Measurements from ENCODE around the gene ZYG11B. TPM values are rescaled to one million over a fixed set of nuclear protein-coding genes. Genes with fewer than 3 reads are reported as not detected.
A peak's percentile ranks its signal among the peaks of the same experiment; 100 is the strongest.

ZYG11B gene
- total and polyA plus RNA-seq, 9 of the 15 experiments (the other 6 are each of a cell fraction or from before 2014, with no cell fraction given), result 4.9 to 22.2 (median 12.2) TPM

GRCh38 chr1:52702886-52703787, 23.1 kb upstream of the ZYG11B start (continued):
- TF ChIP-seq, protein P1, sequence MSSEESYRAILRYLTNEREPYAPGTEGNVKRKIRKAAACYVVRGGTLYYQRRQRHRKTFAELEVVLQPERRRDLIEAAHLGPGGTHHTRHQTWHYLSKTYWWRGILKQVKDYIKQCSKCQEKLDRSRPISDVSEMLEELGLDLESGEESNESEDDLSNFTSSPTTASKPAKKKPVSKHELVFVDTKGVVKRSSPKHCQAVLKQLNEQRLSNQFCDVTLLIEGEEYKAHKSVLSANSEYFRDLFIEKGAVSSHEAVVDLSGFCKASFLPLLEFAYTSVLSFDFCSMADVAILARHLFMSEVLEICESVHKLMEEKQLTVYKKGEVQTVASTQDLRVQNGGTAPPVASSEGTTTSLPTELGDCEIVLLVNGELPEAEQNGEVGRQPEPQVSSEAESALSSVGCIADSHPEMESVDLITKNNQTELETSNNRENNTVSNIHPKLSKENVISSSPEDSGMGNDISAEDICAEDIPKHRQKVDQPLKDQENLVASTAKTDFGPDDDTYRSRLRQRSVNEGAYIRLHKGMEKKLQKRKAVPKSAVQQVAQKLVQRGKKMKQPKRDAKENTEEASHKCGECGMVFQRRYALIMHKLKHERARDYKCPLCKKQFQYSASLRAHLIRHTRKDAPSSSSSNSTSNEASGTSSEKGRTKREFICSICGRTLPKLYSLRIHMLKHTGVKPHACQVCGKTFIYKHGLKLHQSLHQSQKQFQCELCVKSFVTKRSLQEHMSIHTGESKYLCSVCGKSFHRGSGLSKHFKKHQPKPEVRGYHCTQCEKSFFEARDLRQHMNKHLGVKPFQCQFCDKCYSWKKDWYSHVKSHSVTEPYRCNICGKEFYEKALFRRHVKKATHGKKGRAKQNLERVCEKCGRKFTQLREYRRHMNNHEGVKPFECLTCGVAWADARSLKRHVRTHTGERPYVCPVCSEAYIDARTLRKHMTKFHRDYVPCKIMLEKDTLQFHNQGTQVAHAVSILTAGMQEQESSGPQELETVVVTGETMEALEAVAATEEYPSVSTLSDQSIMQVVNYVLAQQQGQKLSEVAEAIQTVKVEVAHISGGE (CRISPR knock-in tag; IDR thresholded peaks at IDR 0.05), result peak in 1 of 3 experiments; percentile 14; a peak in 1 of 6 replicates
- no peak for TF ChIP-seq ARHGAP35 (IDR thresholded peaks at IDR 0.05; ENCODE audit: partially characterized antibody)
- peak; percentile 60; the same call in 1 of the 2 replicates for TF ChIP-seq FOXP1 (CRISPR knock-in tag; IDR thresholded peaks at IDR 0.05)
- 0 out of 2 replicates have a peak, but pooled peaks have one; percentile 17 for TF ChIP-seq FOSL1 (tag; conservative IDR thresholded peaks at IDR 0.05)
- peak; percentile 71 for TF ChIP-seq POLR2A (conservative IDR thresholded peaks at IDR 0.05)
- peak in 1 of 2 experiments; percentile 68; a peak in 1 of 4 replicates for TF ChIP-seq ZNF639 (CRISPR knock-in tag; conservative IDR thresholded peaks at IDR 0.05 in 1 of 2, IDR thresholded peaks at IDR 0.05 in 1 of 2)
- no peak for TF ChIP-seq GTF3C2 (IDR thresholded peaks at IDR 0.05; ENCODE audit: borderline replicate concordance, extremely low read depth, insufficient read length)
- TF ChIP-seq CREBBP (IDR thresholded peaks at IDR 0.05; ENCODE audit: low read depth, low read length), result no peak
- TF ChIP-seq, protein P2, sequence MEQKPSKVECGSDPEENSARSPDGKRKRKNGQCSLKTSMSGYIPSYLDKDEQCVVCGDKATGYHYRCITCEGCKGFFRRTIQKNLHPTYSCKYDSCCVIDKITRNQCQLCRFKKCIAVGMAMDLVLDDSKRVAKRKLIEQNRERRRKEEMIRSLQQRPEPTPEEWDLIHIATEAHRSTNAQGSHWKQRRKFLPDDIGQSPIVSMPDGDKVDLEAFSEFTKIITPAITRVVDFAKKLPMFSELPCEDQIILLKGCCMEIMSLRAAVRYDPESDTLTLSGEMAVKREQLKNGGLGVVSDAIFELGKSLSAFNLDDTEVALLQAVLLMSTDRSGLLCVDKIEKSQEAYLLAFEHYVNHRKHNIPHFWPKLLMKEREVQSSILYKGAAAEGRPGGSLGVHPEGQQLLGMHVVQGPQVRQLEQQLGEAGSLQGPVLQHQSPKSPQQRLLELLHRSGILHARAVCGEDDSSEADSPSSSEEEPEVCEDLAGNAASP (IDR thresholded peaks at IDR 0.05), result no peak
- no peak for TF ChIP-seq ZNF57 (CRISPR knock-in tag; IDR thresholded peaks at IDR 0.05)
- peak; percentile 77 for TF ChIP-seq RBFOX2 (IDR thresholded peaks at IDR 0.05; ENCODE audit: low read depth, low read length)
- TF ChIP-seq ZNF668 (CRISPR knock-in tag; IDR thresholded peaks at IDR 0.05), result no peak
- TF ChIP-seq MBD2 (IDR thresholded peaks at IDR 0.05; ENCODE audit: borderline replicate concordance, low read depth), result peak; percentile 65; the same call in 1 of the 2 replicates
- TF ChIP-seq CHD4 (IDR thresholded peaks at IDR 0.05; ENCODE audit: insufficient read depth, insufficient replicate concordance, low read depth, low read length, poor library complexity, severe bottlenecking), result no peak
- TF ChIP-seq ZKSCAN8 (CRISPR knock-in tag; IDR thresholded peaks at IDR 0.05), result no peak
- peak; percentile 83 for TF ChIP-seq ZFP36 (IDR thresholded peaks at IDR 0.05; ENCODE audit: low read depth, low read length, partially characterized antibody)

All from K562 (cell line).